ENCODE data around the gene ADGRD2.

ADGRD2 gene

DNA sequence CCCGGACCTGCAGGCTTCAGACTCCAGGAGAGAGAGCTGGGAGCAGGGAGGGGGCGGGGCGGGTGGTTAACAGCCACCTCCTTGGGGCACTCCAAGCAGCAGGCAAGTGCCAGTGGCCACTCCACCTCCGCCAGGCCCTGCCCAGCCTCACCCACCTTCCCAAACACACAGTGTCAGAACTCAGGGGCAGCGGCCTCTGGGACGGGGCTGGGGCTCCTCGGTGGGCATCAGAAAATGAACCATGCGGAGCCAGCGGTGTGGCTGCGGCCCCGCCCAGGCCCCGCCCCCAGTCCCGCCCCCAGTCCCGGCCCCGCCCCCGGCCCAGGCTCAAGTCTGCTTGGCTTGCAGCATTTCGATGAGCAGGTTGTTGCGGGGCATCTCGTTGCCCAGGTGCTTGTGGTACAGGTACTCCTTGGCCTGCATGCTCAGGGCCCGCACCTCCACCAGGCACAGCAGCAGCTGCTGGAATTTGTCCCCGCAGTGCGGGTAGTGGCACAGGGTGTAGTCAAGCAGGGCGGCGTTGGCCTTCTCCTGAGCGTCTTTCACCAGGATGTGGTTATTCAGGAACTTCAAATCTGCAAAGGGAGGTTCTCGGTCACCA, 32.3 kb downstream of the ADGRD2 start:
- DNase-seq, result no peak

DNA sequence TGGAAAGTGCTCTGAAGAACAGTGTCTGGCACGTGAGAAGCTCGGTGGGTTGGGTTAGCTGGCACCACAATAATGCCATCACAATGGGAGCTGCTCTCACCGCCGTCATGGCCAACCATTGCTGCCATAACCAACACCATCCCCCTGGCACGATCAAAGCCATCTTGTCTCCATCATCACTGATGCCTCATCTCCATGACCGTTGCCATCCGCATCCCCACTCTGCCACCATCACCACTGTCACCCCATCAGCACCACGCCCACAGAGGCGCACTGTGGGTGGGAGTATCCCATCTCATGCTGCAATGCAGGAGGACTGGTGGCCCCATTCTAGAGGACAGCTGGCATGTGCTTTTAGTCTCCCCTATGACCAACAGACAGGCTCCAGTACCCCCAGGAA, 33.2 kb downstream of the ADGRD2 start:
- no peak for DNase-seq

DNA sequence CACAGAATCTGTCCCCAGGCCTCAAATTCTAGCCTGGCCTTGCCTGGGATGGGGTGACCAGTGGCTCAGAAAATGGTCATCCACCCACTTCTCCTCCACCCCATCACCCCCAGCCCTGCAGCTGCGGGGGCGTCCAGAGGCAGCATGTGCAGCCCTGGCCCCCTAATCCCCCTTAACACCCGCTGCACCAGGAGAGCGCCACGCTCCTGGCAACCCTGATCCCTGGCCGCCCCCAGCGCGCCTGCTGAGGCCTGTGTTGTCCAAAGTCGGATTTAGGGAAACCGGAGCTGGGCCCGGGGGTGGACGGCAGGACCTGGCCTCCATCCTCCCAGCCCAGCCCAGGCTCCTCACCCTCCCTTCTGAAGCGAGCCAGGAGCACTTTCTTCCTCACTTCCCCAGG, 35.0 kb downstream of the ADGRD2 start:
- no peak for DNase-seq

DNA sequence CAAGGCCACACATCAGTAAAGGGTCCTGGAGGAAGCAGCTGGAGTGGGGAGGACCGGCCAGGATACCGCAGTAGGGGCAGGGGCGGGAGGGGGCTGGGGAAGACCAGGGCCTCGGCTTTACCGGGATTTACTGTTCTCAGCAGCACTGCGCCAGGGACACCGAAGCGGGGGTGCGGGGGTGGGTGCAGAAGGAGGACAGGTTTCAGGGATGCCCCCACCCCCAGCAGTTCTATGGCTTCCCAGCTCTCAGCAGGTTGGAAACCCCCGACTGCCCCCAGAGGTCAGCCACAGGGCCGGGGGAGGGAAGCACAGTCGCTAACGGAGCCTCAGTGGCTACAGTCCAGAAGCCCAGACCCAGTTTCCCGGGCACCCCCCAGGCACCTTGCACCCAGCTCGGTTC, 35.7 kb downstream of the ADGRD2 start:
- no peak for DNase-seq

DNA sequence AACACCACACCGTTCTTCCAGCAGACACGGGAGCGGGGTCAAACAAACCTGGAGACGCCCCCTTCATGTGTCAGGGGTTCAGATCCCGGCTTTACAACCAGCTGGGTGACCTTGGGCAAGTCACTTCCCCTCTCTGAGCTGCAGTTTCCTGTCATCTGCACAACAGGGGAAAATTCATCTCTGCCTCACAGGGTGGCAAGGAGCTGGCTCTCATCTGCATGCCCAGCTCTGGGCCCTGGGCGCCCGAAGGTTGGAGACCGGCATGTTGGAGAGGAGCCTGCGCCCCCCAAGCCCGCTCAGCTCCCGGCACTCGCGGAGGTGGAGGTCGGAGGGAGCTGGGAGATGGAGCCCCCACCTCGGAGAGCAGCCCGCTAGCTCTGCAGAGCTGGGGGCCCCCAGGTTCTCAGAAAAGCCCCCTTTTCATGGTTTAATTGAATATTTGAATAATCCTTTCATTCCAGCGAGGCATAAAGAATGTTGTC, 36.6 kb downstream of the ADGRD2 start:
- no peak for DNase-seq

DNA sequence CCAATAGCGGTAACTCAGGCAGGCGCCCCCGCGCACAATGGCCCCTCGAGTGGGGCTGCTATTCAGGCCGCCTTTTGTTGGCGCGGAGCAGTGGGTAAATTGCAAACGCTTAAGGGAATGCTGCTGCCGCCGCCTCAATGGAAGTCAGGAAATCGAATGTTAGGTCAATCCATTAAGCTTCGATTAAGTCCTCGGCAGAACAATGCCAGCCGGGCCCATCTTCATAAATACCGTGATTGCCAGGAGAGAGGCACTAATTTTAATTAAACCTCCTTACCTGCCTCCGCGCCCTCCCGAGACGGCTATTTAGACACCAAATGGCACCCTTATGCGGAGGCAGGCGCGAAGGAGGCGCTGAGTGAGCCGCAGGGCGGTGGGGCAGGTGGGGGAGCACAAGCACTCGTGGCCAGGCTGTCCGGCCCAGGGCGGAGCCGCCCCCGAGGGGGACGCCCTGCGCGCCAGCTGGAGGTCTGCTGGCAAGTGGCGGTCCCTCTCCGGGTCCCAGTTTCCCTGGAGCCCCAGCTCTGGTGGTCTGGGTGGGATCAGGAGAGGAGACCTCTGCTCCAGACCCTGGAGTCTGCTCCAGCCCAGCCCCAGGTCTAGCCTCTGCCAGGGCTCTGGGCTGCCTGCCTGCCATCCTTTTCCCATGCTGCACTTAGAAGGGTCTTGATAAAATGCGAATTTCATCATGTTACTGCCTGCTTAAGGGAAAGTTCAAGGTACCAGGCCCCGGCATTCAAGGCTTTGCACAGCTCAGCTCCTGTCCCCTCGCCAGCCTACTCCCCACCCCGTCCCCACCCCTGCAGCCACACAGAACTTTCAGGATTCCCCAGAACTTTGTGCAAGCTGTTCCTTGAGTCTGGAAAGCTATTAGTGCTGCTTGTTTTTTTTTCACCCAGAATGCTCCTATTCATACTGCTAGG, 37.3 kb downstream of the ADGRD2 start:
- no peak for DNase-seq

DNA sequence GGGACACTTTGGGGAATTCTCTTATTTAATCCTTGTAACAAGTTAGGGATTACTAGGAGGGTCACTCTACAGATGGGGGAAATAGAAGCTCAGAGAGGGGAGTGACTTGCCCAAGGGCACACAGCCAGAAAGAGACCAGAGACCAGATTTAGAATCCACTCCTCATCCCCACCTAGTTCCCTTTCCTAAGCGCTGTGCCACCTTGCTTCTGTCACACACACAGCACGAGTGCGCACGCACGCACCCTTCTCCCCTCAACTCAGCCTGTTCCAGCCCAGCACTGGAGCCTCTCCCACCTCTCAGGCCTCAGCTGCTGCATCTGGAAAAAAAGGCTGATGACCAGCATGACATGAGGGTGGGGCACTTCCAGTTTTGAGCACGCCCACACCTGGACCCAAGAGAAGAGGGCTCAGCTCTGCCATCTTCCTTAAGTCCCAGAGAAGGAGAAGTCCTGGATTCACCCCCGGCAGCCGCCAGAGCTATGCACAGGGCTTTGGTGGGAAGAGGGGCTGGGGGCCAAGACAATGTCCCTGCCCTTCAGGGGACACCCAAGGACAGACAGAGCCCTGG, 38.5 kb downstream of the ADGRD2 start:
- no peak for DNase-seq

DNA sequence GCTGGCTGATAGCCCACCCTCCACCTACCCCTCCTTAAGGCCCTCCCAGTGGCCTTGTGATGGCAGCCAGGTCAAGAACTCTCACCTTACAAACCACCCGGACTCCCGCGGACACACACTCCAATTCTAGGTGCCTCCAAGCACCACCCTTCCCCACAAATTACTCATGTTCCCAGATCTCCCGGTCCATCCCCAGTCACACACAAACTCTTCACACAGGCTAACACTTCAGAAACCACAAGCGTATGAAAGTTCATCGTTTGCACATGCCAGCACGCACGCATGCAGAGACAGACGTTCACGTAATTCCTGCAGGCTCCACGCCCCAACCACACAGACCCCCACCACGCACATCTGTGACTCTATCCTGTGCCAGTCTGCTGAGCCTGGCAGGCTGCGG, 39.0 kb downstream of the ADGRD2 start:
- DNase-seq, result no peak

DNA sequence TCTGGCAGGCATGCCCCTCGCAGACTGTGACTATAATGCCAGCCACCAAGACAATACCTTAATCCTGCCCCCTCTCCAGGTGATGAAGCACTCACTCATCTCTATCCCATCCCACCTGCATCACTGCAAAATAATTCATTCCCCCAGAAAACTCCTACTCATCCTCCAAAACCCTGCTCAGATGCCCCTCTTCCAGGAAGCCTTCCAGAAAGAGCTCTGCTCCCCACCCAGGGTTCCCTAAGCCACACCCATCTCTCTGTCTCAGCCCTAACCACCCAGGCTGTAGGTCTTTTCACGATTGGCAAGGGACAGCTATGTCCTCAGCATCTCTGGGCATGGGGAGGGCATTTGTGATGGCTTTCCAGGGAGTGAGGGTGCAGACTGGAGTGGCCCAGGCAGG, 39.8 kb downstream of the ADGRD2 start:
- no peak for DNase-seq

DNA sequence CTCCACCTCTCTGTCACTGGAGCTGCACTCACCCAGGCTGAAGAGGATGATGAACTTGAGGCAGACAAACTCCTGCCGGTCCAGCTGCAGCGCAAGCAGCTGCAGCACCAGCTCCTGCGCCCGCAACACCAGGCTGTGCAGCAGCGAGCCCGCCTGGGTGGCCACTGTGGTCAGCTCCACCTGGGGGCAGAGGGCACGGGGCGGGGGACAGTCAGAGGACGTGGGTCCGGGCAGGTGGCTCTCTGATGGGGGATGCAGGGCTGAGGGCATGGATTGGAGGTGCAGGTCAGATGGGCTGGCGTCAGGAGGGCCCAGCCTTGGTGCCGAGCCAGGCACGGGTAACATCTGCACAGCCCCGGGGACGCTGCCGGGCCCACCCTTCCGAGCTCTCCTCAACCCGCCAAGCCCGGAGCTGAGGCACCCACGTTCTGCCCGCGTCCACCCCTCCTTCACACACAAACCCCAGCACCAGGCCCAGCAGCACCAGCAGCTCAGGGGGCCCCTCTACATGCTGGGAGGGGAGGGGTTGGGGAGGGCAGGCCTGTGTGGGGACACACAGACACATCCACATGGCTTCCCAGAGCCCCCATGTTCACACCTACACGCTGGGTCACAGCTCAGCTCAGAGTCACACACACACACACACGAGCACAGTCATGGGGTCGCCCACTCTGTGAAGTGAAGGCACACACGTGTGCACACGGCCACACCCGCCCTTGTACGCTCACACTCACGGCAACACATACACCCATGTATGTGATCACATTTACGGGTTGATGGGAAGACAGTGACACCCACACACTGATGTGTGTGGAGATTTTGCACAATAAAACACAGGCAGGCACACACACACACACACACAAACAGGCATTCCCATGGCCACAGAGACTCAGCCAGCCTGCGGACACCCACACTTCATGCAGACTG, 41.1 kb downstream of the ADGRD2 start:
- DNase-seq, result no peak

DNA sequence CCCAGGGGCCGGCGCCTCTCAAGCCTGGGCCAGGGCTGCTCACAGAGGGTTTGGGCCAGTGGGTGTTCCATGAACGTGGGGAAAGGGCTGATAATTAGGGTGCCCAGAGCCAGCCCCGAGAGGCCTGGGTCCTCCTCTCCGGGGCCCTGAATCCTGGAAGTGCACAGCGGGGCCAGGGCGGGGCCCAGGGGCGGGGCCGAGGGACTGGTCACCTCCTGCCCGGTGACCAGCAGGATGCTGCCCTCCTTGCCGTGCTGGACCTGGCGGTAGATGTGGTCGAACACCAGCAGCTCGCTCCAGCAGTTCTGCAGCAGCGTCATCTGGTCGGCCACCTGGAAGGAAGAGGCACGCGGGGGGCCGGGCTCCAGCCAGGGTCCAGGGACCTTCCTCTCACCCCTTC, 42.6 kb downstream of the ADGRD2 start:
- DNase-seq, result no peak

DNA sequence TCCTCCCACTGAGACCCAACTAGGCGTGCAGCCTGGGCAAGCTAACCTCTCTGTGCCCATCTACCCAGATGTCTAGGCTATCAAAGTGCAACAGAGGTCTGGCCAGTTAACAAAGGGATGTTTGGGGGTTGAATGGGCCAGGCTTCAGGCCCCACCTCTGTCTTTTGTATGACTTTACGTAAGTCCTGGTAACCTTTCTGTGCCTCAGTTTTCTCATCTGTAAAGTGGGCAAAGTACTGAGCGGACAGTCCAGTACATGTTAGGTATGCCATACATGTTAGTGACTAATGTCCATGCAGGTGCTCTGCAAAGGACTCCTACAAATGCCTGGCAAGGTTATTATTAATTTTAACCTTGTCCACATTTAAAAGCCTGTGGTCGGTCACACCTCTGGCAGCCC, 43.0 kb downstream of the ADGRD2 start:
- DNase-seq, result no peak

DNA sequence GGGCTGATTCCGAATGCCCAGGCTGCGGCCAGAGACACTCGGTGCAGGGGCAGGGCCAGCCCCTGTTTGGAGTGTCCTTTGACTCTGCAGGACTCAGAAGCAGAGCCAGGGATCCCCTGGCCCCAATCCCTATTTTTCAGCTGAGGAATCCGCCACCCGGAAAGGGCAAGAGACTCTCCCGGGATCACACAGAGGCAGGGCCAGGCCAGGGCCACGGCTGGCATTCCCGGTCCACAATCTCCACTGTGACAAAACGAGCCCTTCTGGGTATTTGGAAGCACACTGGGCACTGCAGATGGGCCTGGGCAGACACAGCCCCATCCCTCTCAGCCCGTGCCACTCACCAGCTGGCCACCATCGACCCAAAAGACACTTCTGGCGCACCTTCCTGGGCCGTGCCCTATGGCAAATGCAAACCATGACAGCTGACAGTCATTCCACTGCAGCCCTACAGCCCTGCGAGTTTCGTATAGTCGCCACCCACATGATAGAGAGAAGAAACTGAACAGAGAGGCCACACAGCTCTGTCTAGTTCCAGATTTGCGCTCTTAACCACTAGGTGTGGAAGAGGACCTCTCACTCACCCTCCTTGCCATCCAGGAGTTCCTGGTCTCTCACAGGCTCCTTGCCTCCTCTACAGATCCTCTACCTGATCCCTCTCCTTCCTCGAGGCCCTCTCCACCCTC, 43.7 kb downstream of the ADGRD2 start:
- no peak for DNase-seq

DNA sequence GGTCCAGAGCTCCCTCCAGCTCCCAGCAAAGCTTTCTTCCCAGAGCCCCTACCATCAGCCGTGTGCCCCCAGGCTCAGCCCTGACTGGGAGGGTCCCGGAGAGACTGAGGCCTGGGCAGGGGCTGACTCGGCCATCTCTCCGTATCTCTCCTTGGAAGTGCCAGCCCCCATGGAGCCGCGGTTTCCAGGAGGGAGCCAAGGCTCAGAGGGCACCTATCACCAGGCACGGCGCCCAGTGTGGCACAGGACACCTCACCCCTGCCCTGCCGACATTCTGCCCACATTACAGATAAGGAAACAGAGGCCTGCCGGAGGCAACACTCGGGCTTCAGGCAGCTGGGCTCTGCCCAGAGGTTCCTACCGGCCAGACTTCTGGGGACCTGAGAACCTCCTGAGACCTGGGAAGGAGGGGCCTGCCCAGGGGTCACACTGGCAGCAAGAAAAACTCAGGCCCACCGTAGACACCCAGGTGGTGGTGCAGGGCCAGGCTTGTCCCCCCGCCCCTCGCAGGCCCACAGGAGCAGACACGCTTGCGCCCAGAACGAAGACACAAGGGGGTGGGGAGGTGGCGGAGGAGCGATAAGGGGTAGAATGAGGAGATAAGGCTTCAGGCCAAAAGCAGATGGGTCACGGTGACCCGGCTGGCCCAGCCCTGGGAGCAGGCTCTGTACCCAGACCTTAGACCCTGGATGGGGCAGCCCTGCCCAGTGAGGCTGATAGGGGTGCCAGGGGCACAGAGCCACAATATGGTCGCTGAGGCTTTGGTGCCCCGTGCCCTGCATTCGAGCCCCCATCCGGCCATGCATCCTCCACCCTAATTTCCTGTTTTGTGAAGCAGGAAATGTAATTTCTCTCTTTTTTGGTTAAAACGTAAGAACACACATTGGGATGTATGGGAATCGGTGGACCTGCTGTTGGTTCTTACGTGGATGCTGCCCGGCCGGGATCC, 45.1 kb downstream of the ADGRD2 start:
- no peak for DNase-seq

DNA sequence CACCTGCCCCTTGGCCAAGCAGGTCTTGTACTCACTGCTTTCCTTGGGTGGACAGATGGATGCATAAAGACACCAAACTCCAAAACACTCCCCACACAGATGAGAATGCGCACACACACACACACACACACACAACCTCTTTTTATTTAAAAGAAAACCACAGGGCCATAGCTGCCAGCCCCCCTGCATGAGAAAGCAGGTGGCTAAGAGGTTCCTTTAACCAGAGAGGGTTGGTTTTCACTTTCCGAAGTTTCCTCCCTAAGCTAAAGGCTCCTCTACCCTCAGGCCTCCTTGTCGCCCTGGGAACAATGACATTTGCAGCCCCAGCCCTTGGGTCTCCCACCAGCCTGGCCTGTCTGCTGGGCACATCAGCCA, 45.8 kb downstream of the ADGRD2 start:
- DNase-seq, result no peak

DNA sequence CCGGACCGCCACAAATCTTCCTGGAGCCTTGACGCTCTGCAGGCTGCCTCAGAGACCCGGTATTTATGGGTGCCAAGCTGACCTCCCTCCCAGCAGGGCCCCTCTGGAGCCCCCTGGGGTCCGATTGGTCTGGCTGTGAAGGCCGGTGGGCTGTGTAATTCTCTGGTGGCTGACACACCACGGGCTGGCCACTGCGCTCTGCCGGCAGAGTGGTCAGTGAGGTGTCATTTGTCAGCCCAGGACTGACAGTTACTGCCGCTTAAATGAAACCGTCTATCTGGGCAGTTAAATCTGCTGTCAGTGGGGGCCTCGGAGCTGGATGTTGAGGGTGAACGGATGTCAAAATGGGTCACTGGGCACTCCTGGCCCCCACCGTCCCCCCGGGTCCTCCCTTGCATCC, 46.2 kb downstream of the ADGRD2 start:
- DNase-seq, result no peak

DNA sequence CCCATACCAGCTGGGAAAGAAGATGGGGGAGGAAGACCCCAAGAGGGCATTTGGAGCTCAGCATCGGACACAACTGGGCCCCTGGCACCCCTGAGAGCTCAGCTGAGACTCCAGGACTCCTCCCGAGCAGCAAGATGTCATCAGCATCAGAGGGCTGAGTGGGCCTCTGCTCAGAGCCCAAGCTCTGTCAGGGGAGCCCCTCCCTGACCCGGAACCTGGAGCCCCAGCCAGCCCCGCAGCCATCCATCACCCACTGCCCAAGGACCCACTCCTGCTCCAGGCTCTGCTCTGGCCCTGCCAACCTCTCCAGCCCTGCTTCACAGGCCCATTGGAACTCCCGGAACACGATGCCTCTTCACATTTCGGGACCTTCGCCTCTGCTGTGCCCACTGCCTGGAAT, 47.2 kb downstream of the ADGRD2 start:
- no peak for DNase-seq

DNA sequence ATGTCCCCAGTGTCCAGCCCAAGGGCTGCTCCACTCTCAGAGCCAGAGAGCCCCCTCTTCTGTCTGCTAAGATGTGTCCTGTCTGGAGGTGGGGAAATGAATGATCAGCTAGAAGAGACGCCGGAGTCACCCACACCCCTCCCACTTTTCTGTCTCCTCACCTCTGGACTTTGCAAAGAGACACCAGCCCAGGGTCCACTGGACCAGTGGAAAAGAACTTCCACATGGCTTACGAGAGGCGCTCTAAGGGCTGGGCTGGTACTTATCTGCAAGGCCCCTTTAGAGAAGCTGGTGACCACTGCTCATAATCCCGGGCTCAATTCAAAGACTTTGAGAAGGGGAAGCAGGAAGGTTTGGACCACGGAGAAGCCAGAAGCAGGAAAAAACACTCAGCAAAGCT, 47.8 kb downstream of the ADGRD2 start:
- DNase-seq, result no peak

DNA sequence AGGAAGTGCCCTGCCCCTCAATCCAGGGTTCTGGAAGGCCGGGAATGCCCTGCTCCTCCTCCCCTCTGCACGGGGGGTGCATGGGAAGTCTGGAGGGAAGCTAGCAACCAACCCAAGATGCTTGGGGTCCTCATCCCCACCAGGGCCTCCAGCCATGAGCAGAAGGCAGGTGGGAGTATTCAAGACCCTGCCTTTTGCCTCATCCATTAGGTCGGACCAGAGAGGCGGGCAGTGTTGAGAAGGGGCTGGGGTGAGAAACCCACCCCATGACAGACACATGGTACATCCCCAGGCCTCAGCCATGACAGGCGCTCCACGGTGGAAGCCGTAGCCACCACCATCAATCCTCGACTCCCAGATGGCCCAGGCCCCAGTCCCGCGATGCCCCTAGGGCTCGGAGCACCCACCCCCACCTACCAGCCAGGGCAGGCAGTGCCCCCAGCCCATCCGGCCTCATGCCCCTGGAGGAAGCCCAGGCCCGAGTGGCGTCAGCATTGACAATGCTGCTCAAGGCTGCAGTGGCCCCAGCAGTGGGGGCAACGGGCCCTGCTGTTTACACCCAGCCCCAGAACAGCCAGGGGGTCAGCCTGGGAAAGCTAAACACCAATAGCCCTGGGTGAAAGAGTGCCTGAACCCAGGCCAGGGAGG, 48.4 kb downstream of the ADGRD2 start:
- DNase-seq, result no peak

DNA sequence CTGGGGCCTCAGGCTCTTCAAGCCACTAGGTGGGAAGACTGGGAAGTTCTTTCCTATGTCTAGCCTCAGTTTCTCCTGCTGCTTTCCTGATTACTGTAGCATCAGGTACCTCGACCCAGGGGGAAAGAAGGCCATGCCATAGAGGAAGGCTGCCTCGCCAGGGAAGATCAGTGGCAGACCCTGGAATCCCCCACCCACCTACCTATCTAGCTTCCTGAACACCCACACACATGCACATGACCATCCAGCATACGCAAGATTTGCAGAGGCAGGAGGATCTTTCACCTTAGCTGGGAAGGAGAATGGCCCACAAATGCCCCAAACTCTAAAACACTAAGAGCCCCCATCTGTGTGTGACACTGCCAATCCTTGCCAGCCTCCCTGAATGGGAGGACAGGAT, 49.0 kb downstream of the ADGRD2 start:
- no peak for DNase-seq

Measured in activated naive CD4-positive, alpha-beta T cell treated with Interleukin-2 at 50 U/mL for 16 hours (primary cell).